ENCODE data around the gene TNFAIP8L2. TPM values are rescaled to one million over a fixed set of nuclear protein-coding genes. Genes with fewer than 3 reads are reported as not detected.

TNFAIP8L2 gene
- total and polyA plus RNA-seq, 2 of the 8 experiments (the other 6 are each of a cell fraction or from before 2014, with no cell fraction given) = not detected

GRCh38 chr1:151137789-151138188, 18.7 kb upstream of the TNFAIP8L2 start:
- Histone ChIP-seq H3K18ac (ENCODE audit: extremely low read depth, low read length) (no peak overlapping the region), H3K79me1 (ENCODE audit: low read depth, low read length) (no peaks in the 10 kb centered on the region), H3K9me3 (ENCODE audit: insufficient read depth in 2 of 2, low read depth in 1 of 2, low read length in 1 of 2) (no peaks in the 10 kb centered on the region), H3K4me1 (replicated peaks in 1 of 4; ENCODE audit: control insufficient read depth in 3 of 4, insufficient read depth in 4 of 4, low read length in 3 of 4) (peaks cover 0 to 10% (median 6%) of the 10 kb centered on the region in 4 experiments; a peak in 5 of 7 replicates), H2BK20ac (ENCODE audit: low read length) (no peak overlapping the region), H4K5ac (ENCODE audit: insufficient read length, low read depth, low read length) (no peak overlapping the region), H2BK12ac (ENCODE audit: low read depth, low read length) (no peak overlapping the region), H3K4ac (replicated peaks; ENCODE audit: insufficient read length, low read depth, low read length) (no peak overlapping the region), H2BK15ac (ENCODE audit: low read length) (no peak overlapping the region), H3K23ac (ENCODE audit: insufficient read length) (no peak overlapping the region), H2AK5ac (ENCODE audit: low read depth, low read length) (no peak overlapping the region), H3K23me2 (ENCODE audit: low read depth, low read length) (peaks cover 4% of the 10 kb centered on the region; the same call in 1 of the 2 replicates), H3K4me2 (ENCODE audit: insufficient read depth in 1 of 2, low read depth in 2 of 2, low read length in 2 of 2) (no peak overlapping the region), H3K79me2 (ENCODE audit: control insufficient read depth in 1 of 2, insufficient read depth in 2 of 2, low read length in 2 of 2) (no peaks in the 10 kb centered on the region), H2BK5ac (ENCODE audit: low read depth, low read length) (no peak overlapping the region), H3K14ac (ENCODE audit: insufficient read length) (no peak overlapping the region), H3K27ac (ENCODE audit: low read depth, low read length) (no peak overlapping the region), H2BK120ac (replicated peaks; ENCODE audit: low read depth, low read length) (no peak overlapping the region), H2AFZ (ENCODE audit: low read length) (no peak overlapping the region), H4K20me1 (replicated peaks in 1 of 2; ENCODE audit: control insufficient read depth in 1 of 2, insufficient read depth in 2 of 2, low read length in 2 of 2) (peaks cover 3 to 4% of the 10 kb centered on the region in 2 experiments), H4K8ac (ENCODE audit: extremely low read depth, insufficient read depth, low read length) (no peak overlapping the region), H3K9ac (replicated peaks in 1 of 4; ENCODE audit: extremely low read depth in 1 of 4, low read depth in 3 of 4, low read length in 3 of 4) (no peak overlapping the region), H3K27me3 (replicated peaks in 1 of 4; ENCODE audit: control insufficient read depth in 3 of 4, extremely low read depth in 1 of 4, insufficient read depth in 3 of 4, low read length in 3 of 4) (peaks cover 0 to 14% (median 8%) of the 10 kb centered on the region in 4 experiments; a peak in 5 of 7 replicates), H4K91ac (replicated peaks; ENCODE audit: insufficient read length, low read length) (no peak overlapping the region), H3K56ac (replicated peaks; ENCODE audit: insufficient read length, low read depth, low read length) (no peak overlapping the region), H3K36me3 (ENCODE audit: control insufficient read depth in 2 of 4, insufficient read depth in 4 of 4, low read length in 3 of 4) (peaks cover 0 to 10% (median 2%) of the 10 kb centered on the region in 4 experiments; a peak in 4 of 8 replicates), H3K4me3 (ENCODE audit: extremely low read depth in 1 of 4, insufficient read depth in 2 of 4, low read depth in 3 of 4, low read length in 4 of 4) (no peak overlapping the region)
- WGBS, 2 experiments (ENCODE audit: extremely low coverage in 1 of 2, insufficient coverage in 1 of 2, insufficient read length in 1 of 2, insufficient replicate concordance in 2 of 2, low coverage in 1 of 2, low lambda C conversion rate in 2 of 2, missing lambda C conversion rate in 1 of 2) = 90% methylated on average over 7 of the region's 7 CpGs; no CpG with 5 or more reads in 1 of the 2 experiments
- POLR2A ChIA-PET (ENCODE audit: partially characterized antibody) = no interaction called here
- CTCF ChIA-PET (ENCODE audit: partially characterized antibody) = interaction anchor here (0.5 to 7.9 kb wide), 3 partner anchors 17 to 605 kb away, joined by 3 to 94 read pairs (median 5); partner anchors contain the start of gene TNFAIP8L2
- FAIRE-seq (no peak), DNase-seq (ENCODE audit: low read depth in 1 of 2, low spot score in 2 of 2) (no peak)
- TF ChIP-seq SAP30 (IDR thresholded peaks at IDR 0.05; ENCODE audit: insufficient read depth, insufficient replicate concordance, low read length) (no peak), SP1 (IDR thresholded peaks at IDR 0.05; ENCODE audit: low read depth, low read length) (no peak), RNF2 (IDR thresholded peaks at IDR 0.05; ENCODE audit: borderline replicate concordance, low read depth, low read length, missing control alignments, poor library complexity, severe bottlenecking) (no peak), ATF3 (IDR thresholded peaks at IDR 0.05; ENCODE audit: insufficient read depth, low read depth, low read length) (no peak), KDM4A (IDR thresholded peaks at IDR 0.05; ENCODE audit: low read depth, low read length, severe bottlenecking) (no peak), HDAC6 (IDR thresholded peaks at IDR 0.05; ENCODE audit: low read depth, low read length) (no peak), E2F6 (IDR thresholded peaks at IDR 0.05) (no peak), POLR2A (IDR thresholded peaks at IDR 0.05; ENCODE audit: control extremely low read depth in 1 of 2, low read depth in 2 of 2, low read length in 2 of 2) (no peak)

Measured in H1 (cell line).